ENCODE results near the gene TLDC2.
"Not testable (repeated sequence)": the region's sequence is repeated elsewhere in the genome, so short reads cannot be mapped to it uniquely, and the experiment has no call there.

TLDC2 gene
- total RNA-seq, result 0.04 to 0.05 reads per million in 2 donors

DNA sequence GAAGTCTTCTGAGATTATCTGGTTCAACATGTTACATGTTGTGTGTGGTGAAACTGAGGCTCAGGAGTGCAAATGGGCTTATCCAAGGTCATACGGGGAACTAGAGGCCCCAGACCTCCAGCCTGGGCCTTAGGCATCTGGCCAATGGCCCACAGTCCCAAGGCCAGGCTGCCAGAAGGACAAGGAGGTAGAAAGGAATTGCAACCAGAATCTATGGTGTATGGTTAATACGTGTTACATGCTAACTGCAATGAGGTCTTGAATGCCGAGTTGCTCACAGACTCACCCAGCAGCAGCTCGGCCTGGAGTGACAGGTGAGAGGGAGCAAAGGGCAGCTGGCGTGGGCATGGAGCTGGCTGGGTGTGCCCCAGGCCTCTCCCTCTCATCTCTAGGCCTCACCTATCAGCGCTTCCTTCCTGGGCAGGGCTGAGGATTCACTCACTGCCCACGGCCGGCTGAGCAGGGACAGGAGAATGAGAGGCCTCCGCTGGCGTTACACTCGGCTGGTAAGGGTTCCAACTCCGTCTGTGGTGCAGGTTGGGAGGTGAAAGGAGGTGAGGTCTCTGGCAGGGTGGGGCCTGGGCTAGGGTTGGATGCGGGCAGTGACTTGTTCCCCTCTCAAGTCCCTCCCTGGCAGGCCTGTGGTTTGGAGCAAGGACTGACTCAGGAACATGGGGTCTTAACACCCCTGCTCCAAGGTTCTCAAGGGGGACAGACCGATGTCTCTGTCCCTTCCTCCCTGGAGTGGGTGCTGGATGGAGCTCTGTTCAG lies at the start of gene TLDC2:
TSS of gene TLDC2 (plus strand) at position 437 of the 771 bp plus-strand sequence. CDS start at position 474, 37 bp downstream.
- no peak for DNase-seq

GRCh38 chr20:36826554-36827244 lies 49.2 kb upstream of the TLDC2 start:
- no peak for DNase-seq

DNA sequence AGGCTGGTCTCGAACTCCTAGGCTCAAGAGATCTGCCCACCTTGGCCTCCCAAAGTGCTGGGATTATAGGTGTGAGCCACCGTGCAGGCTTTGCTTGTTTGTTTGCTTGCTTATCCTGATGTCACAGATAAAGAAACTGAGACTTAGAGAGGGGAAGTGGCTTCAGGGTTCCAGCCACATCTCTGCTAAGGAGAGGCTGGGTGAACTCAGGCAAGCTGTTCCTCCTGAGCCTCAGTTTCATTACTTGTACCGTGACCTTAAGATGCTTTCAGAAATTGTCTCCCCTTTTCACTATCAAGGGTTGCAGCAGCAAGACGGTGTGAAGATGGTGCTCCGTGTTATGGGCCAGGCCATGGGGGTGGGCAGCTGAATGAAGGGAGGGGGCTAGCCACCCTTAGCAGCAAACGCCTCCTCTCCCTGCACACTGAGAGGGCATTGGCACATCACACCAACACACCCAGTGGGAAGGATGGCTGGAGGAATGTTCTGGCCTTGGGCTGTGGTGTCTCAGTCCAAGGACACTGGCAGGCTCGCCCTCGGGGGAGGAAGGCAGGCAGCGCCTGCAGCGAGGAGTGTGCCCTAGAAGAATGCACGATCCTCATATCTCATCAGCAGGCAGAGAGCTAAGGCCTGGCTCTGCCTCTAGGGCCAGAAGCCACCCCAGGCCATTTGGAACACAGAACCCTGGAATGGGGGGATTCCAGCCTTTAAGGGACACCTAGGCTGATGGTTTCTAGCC lies 48.2 kb upstream of the TLDC2 start:
- no peak for DNase-seq

GRCh38 chr20:36830791-36831691 lies 44.9 kb upstream of the TLDC2 start:
- no peak for DNase-seq

DNA sequence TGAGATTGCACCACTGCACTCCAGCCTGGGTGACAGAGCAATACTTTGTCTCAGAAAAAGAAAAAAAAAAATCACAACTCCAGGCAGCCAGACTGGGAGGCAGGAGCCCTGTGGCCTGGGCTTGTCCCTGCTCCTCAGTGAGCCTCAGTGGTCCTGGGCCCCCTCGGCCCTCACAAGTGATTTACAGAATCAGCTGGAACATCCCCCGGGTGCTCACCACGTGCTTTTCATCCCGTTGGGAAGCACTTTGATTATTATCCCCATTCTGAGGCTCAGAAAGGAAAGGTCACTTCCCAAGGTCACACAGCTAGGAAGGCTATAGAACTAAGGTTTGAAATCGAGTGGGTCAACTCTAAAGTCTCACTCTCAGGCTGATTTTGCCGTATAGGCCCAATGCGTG lies 43.1 kb upstream of the TLDC2 start:
- no peak for DNase-seq

- no peak for DNase-seq
Measured at GRCh38 chr20:36833275-36834020, 42.5 kb upstream of the TLDC2 start.

GRCh38 chr20:36835025-36835424 lies 40.9 kb upstream of the TLDC2 start:
- DNase-seq, result no peak

GRCh38 chr20:36835453-36836198 lies 40.3 kb upstream of the TLDC2 start:
- DNase-seq, result peak; percentile 51

DNA sequence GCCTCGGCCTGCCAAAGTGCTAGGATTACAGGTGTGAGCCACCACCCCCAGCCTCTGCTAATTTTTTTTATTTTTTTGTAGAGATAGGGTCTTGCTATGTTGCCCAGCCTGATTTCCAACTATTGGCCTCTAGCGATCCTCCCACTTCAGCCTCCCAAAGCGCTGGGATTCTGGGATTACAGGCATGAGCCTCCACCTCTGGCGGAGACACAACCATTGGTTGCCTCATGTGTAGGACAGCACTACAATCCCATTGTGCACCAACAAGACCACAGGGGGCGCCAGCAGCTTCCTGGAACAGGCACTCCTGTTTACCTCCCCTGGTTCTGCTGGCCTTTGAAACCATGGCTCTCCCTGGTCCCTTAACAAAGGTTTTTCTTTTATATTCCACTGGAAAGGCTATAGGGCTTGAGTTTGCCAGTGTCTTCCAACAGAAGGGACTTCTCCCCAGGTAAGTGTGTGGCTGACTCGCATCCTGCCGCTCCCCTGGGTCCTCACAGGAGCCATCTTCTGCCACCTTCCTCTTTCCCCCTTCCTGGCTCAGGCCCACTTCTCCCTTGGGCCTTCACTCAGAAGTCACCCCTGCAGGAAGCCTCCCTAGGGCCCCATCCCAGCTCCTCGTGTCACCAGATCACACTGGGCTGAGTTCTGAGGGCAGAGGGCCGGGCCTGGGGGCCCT lies 39.2 kb upstream of the TLDC2 start:
- no peak for DNase-seq

- DNase-seq, result not testable (repeated sequence)
Measured at GRCh38 chr20:36838376-36838775, 37.6 kb upstream of the TLDC2 start.

- DNase-seq, result no peak
Measured at GRCh38 chr20:36839150-36839549, 36.8 kb upstream of the TLDC2 start.

- DNase-seq, result not testable (repeated sequence)
Measured at GRCh38 chr20:36841030-36841429, 34.9 kb upstream of the TLDC2 start.

GRCh38 chr20:36845288-36845971 lies 30.5 kb upstream of the TLDC2 start:
- DNase-seq, result no peak

GRCh38 chr20:36847009-36847709 lies 28.8 kb upstream of the TLDC2 start:
- DNase-seq, result no peak

- no peak for DNase-seq
Measured at GRCh38 chr20:36847710-36848040, 28.3 kb upstream of the TLDC2 start.

GRCh38 chr20:36848078-36848660 lies 27.8 kb upstream of the TLDC2 start:
- DNase-seq, result no peak

DNA sequence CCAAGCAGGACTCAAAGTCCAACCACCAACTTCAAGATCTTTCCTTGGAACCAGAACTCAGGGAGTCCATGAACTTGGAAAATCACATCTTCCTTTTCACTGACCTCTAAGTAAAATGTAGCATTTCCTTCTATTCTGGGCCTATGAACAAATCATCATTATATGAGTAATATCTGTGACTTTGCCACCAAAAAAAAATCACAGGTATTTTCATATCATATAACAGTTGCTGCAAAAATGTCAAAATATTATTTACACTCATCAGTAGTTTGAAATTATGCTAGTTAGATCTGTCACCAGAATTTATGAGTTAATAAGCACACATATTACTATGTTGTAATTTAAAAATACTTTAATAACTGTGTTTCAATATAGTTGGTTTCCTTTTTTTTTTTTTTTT lies 27.3 kb upstream of the TLDC2 start:
- DNase-seq, result no peak

DNA sequence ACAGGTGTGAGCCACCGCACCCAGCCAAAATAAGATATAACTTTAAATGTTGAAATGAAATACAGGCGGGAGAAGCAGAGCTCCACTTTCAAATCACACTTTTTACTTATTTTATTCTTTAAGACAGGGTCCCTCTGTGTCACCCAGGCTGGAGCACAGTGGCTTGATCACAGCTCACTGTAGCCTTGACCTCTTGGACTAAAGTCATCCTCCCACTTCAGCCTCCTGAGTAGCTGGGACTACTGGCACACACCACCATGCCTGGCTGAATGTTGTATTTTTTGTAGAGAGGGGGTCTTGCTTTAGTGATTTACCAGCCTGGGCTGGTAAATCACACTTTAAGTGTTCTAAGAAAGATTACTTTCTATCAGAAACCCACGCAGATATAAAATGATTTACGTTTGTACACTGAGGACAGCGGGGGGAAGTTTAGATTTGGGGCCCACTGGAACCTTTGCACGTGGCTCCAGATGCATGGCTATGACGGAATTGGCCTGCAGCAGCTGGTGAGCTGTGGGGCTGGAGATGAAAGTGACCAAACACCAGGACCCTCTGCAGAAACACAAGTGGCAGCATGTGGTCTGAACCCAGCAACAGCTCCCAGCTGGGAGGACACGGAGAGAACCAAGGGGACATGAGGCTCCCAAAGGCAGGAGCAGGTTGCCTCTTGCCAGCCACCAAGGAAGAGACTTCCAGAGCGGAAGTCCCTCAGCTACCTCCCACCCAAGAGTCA lies 26.4 kb upstream of the TLDC2 start:
- no peak for DNase-seq
